HCT116 (cell line): ENCODE results near the gene PCTP. TPM values are rescaled to one million over a fixed set of nuclear protein-coding genes. Genes with fewer than 3 reads are reported as not detected.

Experiments
- ATAC-seq: fragments of 200-7000 bp; cut with Tn5 transposase; 2 replicates; pipeline ENCODE4 v1.9.1; 2020; ENCODE audit warnings: mild to moderate bottlenecking, moderate library complexity
- BruUV-seq: library from RNA; stranded (reverse); fragments of 400-500 nt; replicated peaks from 2 replicates; lab custom pipeline; 2021; lab: Mats Ljungman, UMichigan
- CTCF ChIA-PET: fragments of 300-600 bp; sonication (Branson Sonifier 250); formaldehyde crosslinking; loops from one replicate; lab custom pipeline; 2021; ENCODE audit warnings: antibody characterized with exemption; lab: Charles Lee
- POLR2A ChIA-PET: fragments of 300-600, 350-600 bp; sonication (Branson Sonifier 250); formaldehyde crosslinking; loops from one replicate; lab custom pipeline; 2021; ENCODE audit warnings: antibody characterized with exemption; lab: Charles Lee
- RAD21 ChIA-PET, 2 experiments: fragments of 300-600 bp; sonication (Branson Sonifier 250); formaldehyde crosslinking; loops; one replicate each; lab custom pipeline; 2023; ENCODE audit warnings: low total read pairs in 2 of 2; ENCODE audit not compliant: uncharacterized antibody in 2 of 2, unreplicated experiment in 2 of 2, low non-redundant PET in 1 of 2; lab: Charles Lee
- DNase-seq: peaks from one replicate; pipeline ENCODE4 v3.0.0-alpha.2; 2010; ENCODE audit warnings: low read depth, low spot score
- H2AFZ ChIP-seq: fragments of 200-600 bp; shearing (Covaris generic), sonication (generic); 2 replicates; pipeline ENCODE4 v1.6.1; 2017; ENCODE audit warnings: low read depth, mixed run types, mixed read lengths, antibody characterized with exemption, low read length; ENCODE audit not compliant: poor library complexity, severe bottlenecking
- H3K27ac ChIP-seq: 2 replicates; pipeline ENCODE4 v1.5.1; 2012; ENCODE audit warnings: low read depth, low read length
- H3K27me3 ChIP-seq: fragments of 200-600 bp; sonication (generic); 2 replicates; pipeline ENCODE4 v1.6.1; 2016; ENCODE audit warnings: mixed run types, low read length, mixed read lengths; ENCODE audit not compliant: insufficient read depth
- H3K36me3 ChIP-seq, 2 experiments: fragments of 200-500 bp in 1 of 2; fragments of 200-600 bp in 1 of 2; sonication (Bioruptor generic) in 1 of 2; sonication (generic) in 1 of 2; 2 replicates each; pipeline versions ENCODE4 v1.5.1 to v1.6.1; 2014 to 2016; ENCODE audit warnings: low read length in 2 of 2, inconsistent platforms in 1 of 2, mixed read lengths in 1 of 2, mixed run types in 1 of 2; ENCODE audit not compliant: insufficient read depth in 2 of 2, control insufficient read depth in 1 of 2
- H3K4me1 ChIP-seq, 2 experiments: fragments of 200-600 bp in 1 of 2; sonication (generic) in 1 of 2; 2 replicates each; pipeline versions ENCODE4 v1.5.1 to v1.6.1; 2012 to 2017; ENCODE audit warnings: low read length in 2 of 2, inconsistent platforms in 1 of 2, mild to moderate bottlenecking in 1 of 2, mixed read lengths in 1 of 2, mixed run types in 1 of 2, moderate library complexity in 1 of 2; ENCODE audit not compliant: insufficient read depth in 2 of 2, control insufficient read depth in 1 of 2
- H3K4me2 ChIP-seq: fragments of 200-600 bp; sonication (generic); 2 replicates; pipeline ENCODE4 v1.6.1; 2017; ENCODE audit warnings: mixed run types, low read length, mixed read lengths
- H3K4me3 ChIP-seq, 2 experiments: fragments of 200-600 bp in 1 of 2; sonication (generic) in 1 of 2; replicated peaks in 1 of 2; 2 replicates each; pipeline ENCODE4 v1.5.1; 2011 to 2016; ENCODE audit warnings: low read length in 2 of 2, control low read depth in 1 of 2, low read depth in 1 of 2, mild to moderate bottlenecking in 1 of 2, mixed read lengths in 1 of 2, mixed run types in 1 of 2
- H3K79me2 ChIP-seq: fragments of 200-600 bp; sonication (generic); 2 replicates; pipeline ENCODE4 v1.6.1; 2017; ENCODE audit warnings: mild to moderate bottlenecking, mixed run types, low read length, moderate library complexity, mixed read lengths; ENCODE audit not compliant: insufficient read depth
- H3K9ac ChIP-seq: fragments of 200-600 bp; sonication (generic); 2 replicates; pipeline ENCODE4 v1.6.1; 2016; ENCODE audit warnings: low read length, mixed read lengths
- H3K9me2 ChIP-seq: fragments of 200-600 bp; sonication (generic), shearing (Covaris generic); 2 replicates; pipeline ENCODE4 v1.6.1; 2017; ENCODE audit warnings: mixed run types, mild to moderate bottlenecking, moderate library complexity; ENCODE audit not compliant: insufficient read depth
- H3K9me3 ChIP-seq, 2 experiments: fragments of 200-500 bp in 1 of 2; fragments of 200-600 bp in 1 of 2; sonication (Bioruptor generic) in 1 of 2; sonication (generic) in 1 of 2; 2 replicates each; pipeline ENCODE4 v1.6.1; 2014 to 2017; ENCODE audit warnings: low read length in 2 of 2, mixed read lengths in 2 of 2, inconsistent platforms in 1 of 2, low read depth in 1 of 2, mild to moderate bottlenecking in 1 of 2, mixed run types in 1 of 2, moderate library complexity in 1 of 2; ENCODE audit not compliant: control insufficient read depth in 1 of 2, insufficient read depth in 1 of 2
- H4K20me1 ChIP-seq: fragments of 200-600 bp; sonication (generic), shearing (Covaris generic); 2 replicates; pipeline ENCODE4 v1.6.1; 2017; ENCODE audit warnings: mixed run types, mild to moderate bottlenecking, moderate library complexity; ENCODE audit not compliant: insufficient read depth
- CBX3 ChIP-seq: IDR thresholded peaks from 2 replicates; pipeline ENCODE4 v1.6.1; 2012; ENCODE audit warnings: low read depth
- CTCF ChIP-seq, 3 experiments: fragments of 200-600 bp in 1 of 3; sonication (generic) in 1 of 3; IDR thresholded peaks in 2 of 3; conservative IDR thresholded peaks in 1 of 3; 2 replicates each; pipeline ENCODE4 v1.5.1; 2012 to 2017; ENCODE audit warnings: low read depth in 2 of 3, low read length in 2 of 3, antibody characterized with exemption in 1 of 3, borderline replicate concordance in 1 of 3, control low read depth in 1 of 3, mild to moderate bottlenecking in 1 of 3, mixed read lengths in 1 of 3, mixed run types in 1 of 3, moderate library complexity in 1 of 3; ENCODE audit not compliant: insufficient read depth in 1 of 3
- RAD21 ChIP-seq: IDR thresholded peaks from 2 replicates; pipeline ENCODE4 v1.6.1; 2012; ENCODE audit warnings: low read depth, mild to moderate bottlenecking
- SIN3A ChIP-seq: IDR thresholded peaks from 2 replicates; pipeline ENCODE4 v1.6.1; 2012; ENCODE audit warnings: low read depth
- intact Hi-C: fragments of 100-400 bp; cut with micrococcal nuclease; formaldehyde crosslinking; loops from 2 replicates; pipeline ENCODE4 v1.10.0; 2022
- total RNA-seq: library from RNA; stranded (reverse); gene quantifications from one replicate; pipeline ENCODE4 v1.2.1, GENCODE V29; 2021; ENCODE audit not compliant: unreplicated experiment

The PCTP gene
- total RNA-seq, 1 experiment from 2014 or later = 16.3 TPM

GRCh38 chr17:55717432-55717831, 33.4 kb upstream of the PCTP start:
- TF ChIP-seq SIN3A = no peak
- H3K4me2 ChIP-seq = no peak overlapping the region
- H3K9ac ChIP-seq = no peak overlapping the region
- ChIA-PET RAD21 (no interaction called here), POLR2A (no interaction called here), CTCF (interaction anchor here (0.6 to 8.4 kb wide), 18 partner anchors 9 to 703 kb away, joined by 3 to 58 read pairs (median 4); partner anchors contain the start of gene PCTP)
- no peaks in the 10 kb centered on the region for H3K4me1 ChIP-seq
- DNase-seq (no peak), ATAC-seq (no peak)
- no peaks in the 10 kb centered on the region for H3K9me3 ChIP-seq
- intact Hi-C loops = no loop called here
- no peaks in the 10 kb centered on the region for H3K36me3 ChIP-seq
- H3K9me2 ChIP-seq = no peaks in the 10 kb centered on the region
- no peak overlapping the region for H2AFZ ChIP-seq
- H3K27ac ChIP-seq = no peak overlapping the region
- no peaks in the 10 kb centered on the region for H3K79me2 ChIP-seq
- no peak overlapping the region for H3K4me3 ChIP-seq
- no peaks in the 10 kb centered on the region for H4K20me1 ChIP-seq
- no TSS peak for BruUV-seq
- H3K27me3 ChIP-seq = peaks cover 43% of the 10 kb centered on the region

GRCh38 chr17:55717898-55718735, 32.7 kb upstream of the PCTP start:
- DNase-seq = peak; percentile 65
- no TSS peak for BruUV-seq
- no peaks in the 10 kb centered on the region for H3K4me1 ChIP-seq
- no peak overlapping the region for H3K4me2 ChIP-seq
- no peaks in the 10 kb centered on the region for H3K9me2 ChIP-seq
- H3K4me3 ChIP-seq = no peak overlapping the region
- POLR2A ChIA-PET = no interaction called here
- no peaks in the 10 kb centered on the region for H3K36me3 ChIP-seq
- no peaks in the 10 kb centered on the region for H4K20me1 ChIP-seq
- no peak overlapping the region for H3K9ac ChIP-seq
- RAD21 ChIA-PET = interaction anchor here in 1 of 2 experiments (0.6 kb wide), 1 partner anchor 54 kb away, joined by 3 read pairs; no protein-coding TSS in a partner anchor
- TF ChIP-seq RAD21 (peak; percentile 63), CTCF (IDR thresholded peaks at IDR 0.05 in 2 of 3, conservative IDR thresholded peaks at IDR 0.05 in 1 of 3; ENCODE audit: borderline replicate concordance in 1 of 3, insufficient read depth in 1 of 3, low read depth in 2 of 3, low read length in 2 of 3) (peak; percentile 60 to 98 (median 81); a peak in 5 of 6 replicates), CBX3 (no peak)
- H3K9me3 ChIP-seq = no peaks in the 10 kb centered on the region
- H3K79me2 ChIP-seq = no peaks in the 10 kb centered on the region
- no peak overlapping the region for H3K27ac ChIP-seq
- ATAC-seq = peak; percentile 81
- no peak overlapping the region for H2AFZ ChIP-seq
- intact Hi-C loops = loop anchor here (1.0 to 2.0 kb wide), 2 partner anchors 169 to 192 kb away; no protein-coding TSS in a partner anchor
- CTCF ChIA-PET = interaction anchor here (0.6 to 8.4 kb wide), 20 partner anchors 8 to 703 kb away, joined by 3 to 58 read pairs (median 4); partner anchors contain the start of gene PCTP
- H3K27me3 ChIP-seq = peaks cover 45% of the 10 kb centered on the region
